ENCODE measurements around the gene ZKSCAN3.

DNA sequence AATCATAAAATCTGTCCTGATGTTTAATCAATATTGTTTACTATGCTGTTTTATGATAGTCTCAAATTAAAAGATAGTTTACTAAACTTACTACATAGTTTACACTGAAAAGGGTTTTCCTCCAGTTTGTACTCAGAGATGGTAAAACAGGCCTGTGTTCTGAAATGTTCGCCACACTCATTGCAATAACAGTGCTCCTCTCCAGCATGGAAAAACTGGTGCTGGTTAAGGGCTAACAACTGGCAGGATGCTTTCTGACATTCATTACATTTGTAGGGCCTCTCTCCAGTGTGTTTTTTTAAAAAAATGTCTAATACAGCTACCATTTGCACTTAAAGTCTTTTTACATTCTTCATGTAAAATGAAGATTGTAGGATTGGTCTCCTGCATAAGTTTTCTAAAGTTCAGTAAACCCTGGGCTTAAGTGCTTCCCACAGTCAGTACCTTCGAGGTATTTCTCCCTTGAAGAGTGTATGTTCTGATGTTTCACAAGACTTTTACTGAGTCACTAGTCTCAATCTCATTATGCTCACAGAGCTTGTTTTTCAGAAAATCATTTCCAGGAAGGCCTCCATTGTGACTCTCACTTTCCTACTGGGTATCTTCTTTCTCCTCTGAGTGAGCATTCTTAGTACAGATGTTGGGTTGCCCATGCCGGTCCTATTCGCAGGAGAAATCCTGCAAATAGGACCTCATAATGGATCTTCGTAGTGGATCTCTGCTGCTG is 58.5 kb downstream of the ZKSCAN3 start:
- TF ChIP-seq, protein P1, sequence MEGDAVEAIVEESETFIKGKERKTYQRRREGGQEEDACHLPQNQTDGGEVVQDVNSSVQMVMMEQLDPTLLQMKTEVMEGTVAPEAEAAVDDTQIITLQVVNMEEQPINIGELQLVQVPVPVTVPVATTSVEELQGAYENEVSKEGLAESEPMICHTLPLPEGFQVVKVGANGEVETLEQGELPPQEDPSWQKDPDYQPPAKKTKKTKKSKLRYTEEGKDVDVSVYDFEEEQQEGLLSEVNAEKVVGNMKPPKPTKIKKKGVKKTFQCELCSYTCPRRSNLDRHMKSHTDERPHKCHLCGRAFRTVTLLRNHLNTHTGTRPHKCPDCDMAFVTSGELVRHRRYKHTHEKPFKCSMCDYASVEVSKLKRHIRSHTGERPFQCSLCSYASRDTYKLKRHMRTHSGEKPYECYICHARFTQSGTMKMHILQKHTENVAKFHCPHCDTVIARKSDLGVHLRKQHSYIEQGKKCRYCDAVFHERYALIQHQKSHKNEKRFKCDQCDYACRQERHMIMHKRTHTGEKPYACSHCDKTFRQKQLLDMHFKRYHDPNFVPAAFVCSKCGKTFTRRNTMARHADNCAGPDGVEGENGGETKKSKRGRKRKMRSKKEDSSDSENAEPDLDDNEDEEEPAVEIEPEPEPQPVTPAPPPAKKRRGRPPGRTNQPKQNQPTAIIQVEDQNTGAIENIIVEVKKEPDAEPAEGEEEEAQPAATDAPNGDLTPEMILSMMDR (conservative IDR thresholded peaks at IDR 0.05; ENCODE audit: low read depth, low read length), result no peak
- TF ChIP-seq POLR2A (IDR thresholded peaks at IDR 0.05; ENCODE audit: low read depth, low read length) (no peak), RFX5 (IDR thresholded peaks at IDR 0.05; ENCODE audit: low read depth, low read length) (no peak), SMC3 (IDR thresholded peaks at IDR 0.05; ENCODE audit: low read depth, low read length) (no peak), RAD21 (IDR thresholded peaks at IDR 0.05; ENCODE audit: low read length) (no peak), MAFK (IDR thresholded peaks at IDR 0.05; ENCODE audit: low read depth, low read length) (no peak), CEBPB (IDR thresholded peaks at IDR 0.05; ENCODE audit: low read depth, low read length) (no peak), RCOR1 (IDR thresholded peaks at IDR 0.05; ENCODE audit: insufficient replicate concordance, low read length) (no peak), MAZ (IDR thresholded peaks at IDR 0.05; ENCODE audit: borderline replicate concordance, low read depth, low read length) (no peak)
- TF ChIP-seq, protein P2, sequence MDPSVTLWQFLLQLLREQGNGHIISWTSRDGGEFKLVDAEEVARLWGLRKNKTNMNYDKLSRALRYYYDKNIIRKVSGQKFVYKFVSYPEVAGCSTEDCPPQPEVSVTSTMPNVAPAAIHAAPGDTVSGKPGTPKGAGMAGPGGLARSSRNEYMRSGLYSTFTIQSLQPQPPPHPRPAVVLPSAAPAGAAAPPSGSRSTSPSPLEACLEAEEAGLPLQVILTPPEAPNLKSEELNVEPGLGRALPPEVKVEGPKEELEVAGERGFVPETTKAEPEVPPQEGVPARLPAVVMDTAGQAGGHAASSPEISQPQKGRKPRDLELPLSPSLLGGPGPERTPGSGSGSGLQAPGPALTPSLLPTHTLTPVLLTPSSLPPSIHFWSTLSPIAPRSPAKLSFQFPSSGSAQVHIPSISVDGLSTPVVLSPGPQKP (IDR thresholded peaks at IDR 0.05; ENCODE audit: borderline replicate concordance, low read depth, low read length), result no peak
- TF ChIP-seq, protein P3, sequence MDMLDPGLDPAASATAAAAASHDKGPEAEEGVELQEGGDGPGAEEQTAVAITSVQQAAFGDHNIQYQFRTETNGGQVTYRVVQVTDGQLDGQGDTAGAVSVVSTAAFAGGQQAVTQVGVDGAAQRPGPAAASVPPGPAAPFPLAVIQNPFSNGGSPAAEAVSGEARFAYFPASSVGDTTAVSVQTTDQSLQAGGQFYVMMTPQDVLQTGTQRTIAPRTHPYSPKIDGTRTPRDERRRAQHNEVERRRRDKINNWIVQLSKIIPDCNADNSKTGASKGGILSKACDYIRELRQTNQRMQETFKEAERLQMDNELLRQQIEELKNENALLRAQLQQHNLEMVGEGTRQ (IDR thresholded peaks at IDR 0.05; ENCODE audit: low read depth, low read length), result no peak
